ENCODE data around the gene CSRNP3.

Gene CSRNP3

DNA sequence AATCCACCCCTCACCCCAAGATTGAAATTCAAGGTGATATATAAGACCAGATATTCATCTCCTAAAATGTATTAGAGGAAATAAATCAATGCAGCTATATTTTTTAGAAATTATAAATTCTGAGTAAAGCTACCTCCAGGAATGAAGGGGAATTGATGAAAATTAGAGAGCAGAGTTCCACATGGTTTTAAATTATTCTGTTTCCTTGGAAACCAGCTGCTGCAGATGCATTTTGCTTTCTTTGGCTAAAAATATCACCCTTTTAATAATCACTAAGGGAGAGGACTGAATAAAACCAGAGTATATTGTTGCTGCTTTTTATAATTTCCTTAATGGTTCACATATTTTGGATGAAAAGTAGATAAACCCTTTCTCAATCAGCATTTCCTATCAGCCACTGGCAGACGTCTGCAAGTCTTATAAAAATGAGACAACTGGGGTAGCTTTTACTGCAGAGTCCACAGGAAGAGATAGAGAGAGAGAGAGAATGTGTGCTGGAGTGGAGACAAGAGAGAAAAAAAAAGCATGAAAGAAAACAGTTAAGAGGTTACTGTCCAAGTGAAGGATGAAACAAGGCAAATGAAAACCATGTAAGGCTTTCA lies 2.0 kb downstream of the CSRNP3 start:
- DNase-seq, result no peak

DNA sequence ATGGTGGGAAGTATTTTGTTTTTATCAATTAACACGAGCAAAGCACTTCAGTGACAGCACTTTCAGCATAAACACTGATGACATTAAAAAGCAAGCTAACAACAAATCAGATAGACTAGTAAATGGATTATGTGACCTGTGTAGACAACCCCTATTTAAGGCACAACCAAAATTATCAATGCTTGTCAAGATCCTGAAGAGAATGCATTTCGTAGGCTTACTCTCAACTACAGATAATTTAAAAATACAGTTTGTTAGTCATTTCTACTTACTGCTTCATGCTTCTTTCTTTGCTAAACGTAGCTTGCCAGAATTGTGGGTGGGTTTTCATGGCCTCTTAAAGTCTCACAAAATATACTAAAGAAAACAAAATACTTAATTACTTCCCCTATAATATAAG lies 3.4 kb downstream of the CSRNP3 start:
- no peak for DNase-seq

DNA sequence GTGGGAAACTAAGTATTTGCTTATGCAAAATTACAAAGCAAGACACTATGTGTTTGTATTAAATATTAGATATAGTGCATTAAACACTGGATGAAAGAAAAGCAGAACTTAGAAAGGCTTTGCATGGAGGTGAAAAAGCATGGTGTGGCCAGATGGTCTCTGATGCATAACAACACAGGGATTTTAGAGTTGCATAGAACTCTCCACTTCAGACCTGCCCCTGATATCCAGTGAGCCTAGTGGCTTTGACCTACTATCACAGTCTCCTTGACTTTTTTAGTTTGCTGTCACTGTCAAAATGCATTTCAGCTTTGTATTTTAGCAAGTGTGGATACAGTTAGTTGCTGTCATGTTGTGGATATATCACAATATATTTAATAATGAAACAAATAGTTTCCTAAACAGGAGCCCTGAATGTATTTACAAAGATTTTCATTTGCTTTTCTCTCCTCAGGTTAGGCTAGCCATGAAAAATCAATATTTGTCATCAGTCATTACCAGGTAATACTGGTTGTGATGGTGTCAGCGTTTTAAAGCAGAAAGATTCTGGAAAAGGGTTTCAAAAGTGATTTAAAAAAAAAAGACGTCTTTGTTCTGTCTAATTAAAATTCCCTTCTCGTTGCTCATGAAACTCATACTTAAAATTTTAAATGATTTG lies 5.2 kb downstream of the CSRNP3 start:
- DNase-seq, result no peak

DNA sequence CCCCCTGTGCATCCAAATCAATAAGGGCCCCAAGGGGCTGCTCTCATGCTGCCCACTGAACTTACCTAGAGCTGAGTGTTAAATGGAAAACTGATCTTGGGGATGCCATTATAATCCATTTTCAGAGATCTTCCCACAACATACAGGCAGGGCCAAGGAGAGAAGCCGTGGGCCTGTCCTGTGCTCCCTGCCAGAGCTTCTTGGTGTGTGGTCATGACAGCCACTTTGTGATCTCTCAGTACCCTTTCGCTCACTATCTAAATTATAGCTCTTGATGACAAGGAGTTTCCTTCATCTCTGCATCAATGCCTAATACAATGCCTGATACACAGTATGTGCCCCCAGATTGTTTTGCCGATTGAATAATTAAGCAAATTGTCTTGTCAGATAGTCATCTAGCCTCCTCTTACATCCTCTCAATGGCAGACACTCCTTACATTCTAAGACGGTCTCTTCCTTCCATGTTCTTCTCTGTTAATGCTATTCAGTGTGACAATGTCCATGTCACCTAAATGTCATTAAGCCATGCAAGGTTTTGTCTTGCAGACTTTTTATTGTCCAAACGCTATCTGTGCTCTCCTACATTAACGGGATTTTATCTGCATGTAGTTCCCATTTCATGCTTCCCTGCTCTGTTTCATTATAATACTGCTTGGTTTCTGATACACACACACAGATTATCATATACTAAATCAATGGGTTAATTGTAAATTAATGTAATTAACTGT lies 5.9 kb downstream of the CSRNP3 start:
- DNase-seq, result no peak

DNA sequence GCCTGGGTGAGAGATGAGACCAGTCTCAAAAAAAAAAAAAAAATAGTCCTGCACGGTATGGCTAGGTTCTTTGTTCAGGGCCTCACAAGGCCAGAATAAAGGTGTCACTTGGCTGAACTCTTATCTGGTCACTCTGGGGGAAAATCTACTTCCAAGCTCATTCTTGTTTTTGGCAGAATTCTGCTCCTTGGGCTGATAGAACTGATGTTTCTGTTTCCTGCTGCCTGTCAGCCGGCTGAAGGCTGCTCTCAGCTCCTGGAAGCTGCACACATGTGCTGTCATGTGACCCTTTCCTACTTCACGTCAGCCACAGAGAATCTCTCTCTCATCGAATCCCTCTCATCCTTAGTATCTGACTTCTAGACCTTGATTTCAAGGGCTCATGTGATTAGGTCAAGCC lies 10.4 kb downstream of the CSRNP3 start:
- DNase-seq, result no peak

DNA sequence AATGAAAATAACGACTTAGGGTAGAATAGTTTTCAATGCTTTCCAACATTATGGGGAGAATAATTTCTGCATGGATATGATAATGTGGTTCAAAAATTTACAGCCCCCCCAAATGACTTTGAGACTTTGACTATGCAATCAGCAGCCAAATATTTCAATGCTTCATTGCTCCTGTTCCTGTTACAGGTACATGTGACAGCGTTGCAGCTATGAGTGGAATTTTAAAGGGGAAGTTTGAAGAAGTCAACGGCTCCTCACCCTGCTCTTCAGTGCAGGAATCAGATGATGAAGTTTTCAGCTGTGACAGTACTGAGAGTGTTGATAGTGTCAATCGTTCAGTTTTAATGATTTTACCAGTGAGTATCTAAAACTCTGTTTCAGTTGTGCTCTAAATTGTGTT lies 25.1 kb downstream of the CSRNP3 start:
- no peak for DNase-seq

DNA sequence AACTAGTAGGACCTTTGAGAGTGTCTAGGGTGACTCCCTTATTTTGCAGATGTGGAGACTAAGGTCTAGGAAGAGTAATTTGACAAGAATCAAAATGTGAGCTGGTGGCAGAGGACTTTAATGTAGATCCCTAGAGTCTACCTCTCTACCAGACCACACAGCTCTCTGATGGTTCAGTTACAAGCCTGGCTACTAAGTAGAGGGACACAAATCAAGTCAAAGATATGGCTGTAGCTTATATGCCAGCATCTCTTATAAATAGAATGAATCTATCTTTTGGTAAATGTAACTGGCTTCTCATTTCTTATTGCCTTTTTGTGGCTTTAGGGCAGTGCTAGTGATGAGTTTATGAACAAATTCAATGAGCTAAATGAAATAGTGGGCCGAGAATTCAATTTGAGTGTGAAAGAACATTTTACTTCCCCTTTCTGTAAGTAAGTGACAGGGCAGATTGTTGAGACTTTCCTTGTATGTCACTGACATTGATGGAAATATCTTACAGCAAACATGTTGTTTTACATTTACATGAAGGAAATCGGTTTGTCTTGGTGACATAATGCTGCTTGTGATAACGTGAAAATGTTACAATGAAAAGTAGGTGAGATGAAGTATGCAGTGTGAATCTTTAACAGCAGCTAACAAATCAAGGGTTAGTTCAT lies 28.3 kb downstream of the CSRNP3 start:
- no peak for DNase-seq

DNA sequence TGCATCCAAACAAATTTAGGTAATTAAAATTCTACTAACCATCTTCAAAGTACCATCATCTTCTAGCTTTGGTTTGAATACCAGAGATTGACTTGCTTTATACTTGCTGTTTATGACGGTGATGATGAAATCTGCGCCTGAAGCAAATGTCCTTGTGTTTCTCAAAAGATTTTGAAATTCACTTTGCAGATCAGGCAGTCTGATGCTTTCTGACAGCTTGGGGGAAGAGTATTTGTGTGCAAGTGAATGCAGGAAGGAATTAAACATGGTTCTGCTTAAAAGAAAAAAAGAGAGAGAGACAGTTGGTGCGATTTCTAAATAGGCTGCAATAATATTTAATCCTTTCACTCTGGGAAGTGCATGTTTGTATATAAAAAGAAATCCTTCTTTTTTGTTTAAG lies 29.6 kb downstream of the CSRNP3 start:
- DNase-seq, result no peak

DNA sequence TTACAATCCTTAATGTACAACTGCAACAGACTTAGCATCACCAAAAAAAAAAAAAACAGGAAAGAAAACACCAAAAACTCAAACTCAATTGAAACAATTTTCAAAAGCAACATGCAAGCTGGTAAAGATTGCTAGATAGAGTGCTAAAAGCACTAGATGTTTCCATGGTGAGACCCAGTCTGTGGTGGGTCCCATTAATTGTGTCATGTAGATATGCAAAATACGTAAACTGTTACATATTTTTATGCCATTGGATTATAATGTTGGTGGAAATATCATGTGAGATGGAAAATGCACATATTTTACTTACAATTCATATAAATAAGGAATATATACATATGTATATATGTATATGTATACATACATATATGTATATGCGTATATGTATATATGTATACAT lies 30.5 kb downstream of the CSRNP3 start:
- DNase-seq, result no peak

DNA sequence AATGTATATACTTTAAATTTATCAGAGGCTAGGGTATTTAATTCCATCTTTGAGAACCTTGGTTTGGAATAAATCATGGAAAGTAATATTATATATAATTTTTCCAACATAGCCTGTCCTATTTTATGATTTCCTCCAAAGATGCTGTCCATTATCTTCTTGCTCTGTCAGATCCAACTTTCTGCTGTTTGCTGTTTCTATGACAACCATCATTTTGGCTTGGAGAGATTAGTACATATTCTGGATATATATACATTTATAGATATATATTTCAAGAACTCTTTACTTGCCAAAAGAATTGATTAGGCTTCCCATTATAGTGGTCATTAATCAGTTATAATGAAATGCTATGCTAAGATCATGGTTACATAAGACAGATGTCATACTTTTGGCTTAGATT lies 31.3 kb downstream of the CSRNP3 start:
- no peak for DNase-seq

DNA sequence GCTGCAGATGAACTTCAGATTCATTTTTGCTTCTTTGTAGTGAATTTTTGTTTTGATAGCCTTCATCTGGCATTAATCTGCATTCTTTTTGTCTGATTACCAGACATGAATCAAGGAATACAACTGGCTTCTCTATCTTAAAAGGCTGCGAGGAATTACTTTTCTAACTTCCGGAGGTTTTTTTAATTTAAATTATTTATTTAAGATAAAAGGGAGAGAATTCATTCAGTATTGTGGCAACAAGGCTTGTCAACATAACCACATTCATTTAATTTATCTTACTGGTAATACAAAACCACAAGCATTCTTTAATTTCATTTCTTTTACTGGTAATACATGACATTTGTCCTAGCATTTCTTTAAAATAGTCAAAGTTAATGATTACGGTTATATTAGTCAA lies 36.0 kb downstream of the CSRNP3 start:
- DNase-seq, result no peak

DNA sequence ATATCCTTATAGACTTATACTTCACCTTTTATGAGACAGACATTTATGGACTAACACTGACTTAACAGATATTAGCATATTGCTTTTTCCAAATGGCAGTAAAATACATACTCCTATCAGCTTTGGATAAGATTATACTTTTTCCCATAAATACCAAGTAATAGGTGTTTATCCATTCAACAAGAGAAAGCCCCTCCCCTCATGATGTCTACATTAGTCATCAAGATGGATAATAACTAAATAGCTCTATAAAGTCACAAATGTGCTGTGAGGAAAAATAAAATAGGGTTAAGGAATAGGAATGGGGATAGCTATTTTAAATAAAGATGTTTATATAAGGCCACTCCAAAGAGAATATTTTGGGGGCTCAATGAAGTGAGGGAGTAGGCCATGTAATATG lies 39.4 kb downstream of the CSRNP3 start:
- no peak for DNase-seq

DNA sequence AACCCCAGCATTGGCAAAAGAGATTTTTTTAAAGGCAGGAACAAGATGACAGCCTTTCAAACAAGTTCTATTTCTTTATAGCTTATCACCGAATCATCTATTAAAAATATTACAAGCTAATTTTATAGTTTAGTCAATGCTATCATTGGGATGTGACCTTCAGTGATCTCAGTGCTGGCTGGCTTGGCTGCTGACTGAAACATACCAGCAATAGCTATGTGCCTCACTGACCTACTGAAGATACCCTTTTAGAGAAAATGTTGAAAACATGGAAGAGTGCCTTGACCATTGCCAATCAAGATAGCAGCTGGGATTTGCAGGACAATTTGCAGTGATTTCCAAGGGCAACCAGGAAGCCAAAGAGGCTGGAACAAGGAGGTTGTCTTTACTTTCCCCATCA lies 44.0 kb downstream of the CSRNP3 start:
- no peak for DNase-seq

DNA sequence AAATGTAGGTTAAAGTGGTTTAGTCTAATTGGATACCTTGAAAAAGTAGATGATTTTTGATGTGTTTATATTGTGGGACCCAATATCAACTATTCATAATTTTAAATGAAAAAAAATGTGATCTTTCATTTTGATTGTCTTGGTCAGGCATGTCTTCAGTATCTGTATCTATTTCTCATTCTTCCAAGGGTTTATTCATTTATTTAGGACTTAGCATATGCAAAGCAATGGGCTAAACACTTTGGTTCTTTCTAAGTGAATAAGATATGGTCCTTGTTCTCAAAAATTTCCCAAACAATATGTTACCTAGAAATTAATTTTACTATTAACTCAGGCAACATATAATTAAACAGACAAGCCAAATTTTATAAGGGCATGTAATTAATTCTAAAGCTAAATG lies 49.1 kb downstream of the CSRNP3 start:
- DNase-seq, result no peak

DNA sequence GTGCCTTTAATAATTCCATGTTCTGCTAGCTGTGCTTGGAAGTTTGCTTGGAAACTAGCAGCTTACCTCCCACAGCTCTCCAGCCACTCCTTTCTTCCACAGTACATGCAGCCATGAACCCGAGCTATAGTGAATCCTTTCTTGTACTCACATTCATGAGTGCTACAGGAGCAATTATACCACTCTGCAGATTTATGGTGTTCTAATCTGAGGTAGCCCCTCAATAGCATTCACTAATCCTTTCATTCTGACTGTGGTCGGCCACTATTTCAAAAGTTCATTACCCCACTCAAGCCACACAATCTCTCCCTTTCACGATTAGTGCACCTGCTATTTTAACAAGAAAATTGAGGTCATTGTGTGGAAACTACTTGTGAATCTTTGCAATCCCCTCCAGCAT lies 53.2 kb downstream of the CSRNP3 start:
- no peak for DNase-seq

DNA sequence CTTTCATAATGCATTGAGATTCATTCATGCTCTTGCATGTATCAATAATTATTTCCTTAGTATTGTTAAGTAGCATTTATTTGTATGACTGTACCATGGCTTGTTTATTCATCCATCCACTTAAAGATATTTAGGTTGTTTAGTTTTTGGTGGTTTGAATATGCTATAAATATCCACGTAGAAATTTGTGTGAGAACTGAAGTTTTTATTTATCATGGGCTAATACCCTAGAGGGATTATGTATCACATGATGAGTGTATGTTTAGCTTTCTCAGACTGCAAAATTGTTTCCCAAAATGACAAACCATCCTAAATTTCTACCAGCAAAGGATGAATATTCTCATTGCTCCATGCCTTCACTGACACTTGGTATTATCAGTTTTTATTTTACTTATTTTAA lies 55.2 kb downstream of the CSRNP3 start:
- no peak for DNase-seq

DNA sequence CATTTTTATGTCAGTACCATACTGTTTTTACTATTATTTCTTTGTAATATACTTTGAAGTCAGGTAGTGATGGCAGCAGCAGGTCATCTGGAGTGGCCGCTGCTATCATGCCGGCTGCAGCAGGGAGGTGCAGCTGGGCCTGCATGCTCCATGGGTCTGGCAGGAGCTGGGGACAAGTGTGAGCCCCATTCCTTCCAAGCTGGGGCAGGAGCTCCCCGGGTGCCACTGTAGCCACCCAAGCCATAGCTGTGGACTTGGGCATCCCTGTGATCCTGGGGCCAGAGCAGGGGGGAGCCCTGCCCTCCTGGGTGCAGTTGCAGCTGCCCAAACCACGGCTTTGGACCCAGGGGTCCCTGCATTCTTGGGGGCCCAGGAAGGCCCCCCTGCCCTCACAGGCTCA lies 59.2 kb downstream of the CSRNP3 start:
- no peak for DNase-seq

DNA sequence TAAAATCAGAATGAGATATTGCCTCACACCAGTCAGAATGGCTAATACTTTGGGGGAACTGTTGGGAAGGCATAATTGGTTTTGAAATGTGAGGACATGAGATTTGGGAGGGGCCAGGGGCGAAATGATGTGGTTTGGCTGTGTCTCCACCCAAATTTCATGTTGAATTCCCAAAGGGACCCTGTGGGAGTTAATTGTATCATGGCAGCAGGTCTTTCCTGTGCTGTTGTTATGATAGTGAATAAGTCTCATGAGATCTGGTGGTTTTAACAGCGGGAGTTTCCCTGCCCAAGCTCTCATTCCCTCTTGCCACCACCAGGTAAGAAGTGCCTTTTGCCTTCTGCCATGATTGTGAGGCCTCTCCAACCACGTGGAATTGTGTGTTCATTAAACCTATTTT lies 59.6 kb downstream of the CSRNP3 start:
- DNase-seq, result no peak

DNA sequence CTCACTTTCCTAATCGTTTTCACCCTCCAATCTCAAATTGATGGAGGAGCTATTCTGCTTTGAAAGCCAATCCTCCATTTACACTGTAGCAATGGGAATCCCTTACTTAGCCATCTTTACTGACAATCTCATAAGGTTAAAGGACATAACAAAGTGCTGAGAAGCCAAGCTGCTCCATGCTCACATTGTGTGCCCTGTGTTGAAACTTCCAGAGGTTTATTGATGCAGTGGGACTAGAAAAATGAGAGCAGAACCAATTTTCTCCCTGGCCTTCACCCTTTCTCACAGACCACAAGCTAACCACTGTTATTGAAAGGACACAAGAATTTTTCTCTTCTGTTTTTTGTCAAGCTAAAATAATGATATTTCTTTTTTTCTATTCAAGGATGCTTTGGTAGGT lies 63.8 kb downstream of the CSRNP3 start:
- DNase-seq, result no peak

DNA sequence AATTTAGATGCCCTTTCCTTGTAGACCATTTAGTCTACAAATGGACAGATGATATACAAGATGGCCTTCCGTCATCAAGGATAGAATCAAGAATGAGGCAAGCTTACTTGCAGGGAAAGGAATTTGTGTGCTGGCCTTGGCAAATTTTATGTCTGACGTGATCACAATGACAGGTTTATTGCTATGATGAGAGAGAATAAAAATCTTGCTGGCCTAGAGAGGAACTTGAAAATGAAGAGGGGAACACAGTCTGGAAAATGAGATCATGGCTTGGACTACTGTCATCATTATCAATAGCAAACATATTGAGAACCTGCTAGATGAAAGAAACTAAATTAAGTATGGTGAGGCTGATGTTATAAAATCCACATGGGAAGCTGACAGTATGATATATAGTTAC lies 66.0 kb downstream of the CSRNP3 start:
- DNase-seq, result no peak

DNA sequence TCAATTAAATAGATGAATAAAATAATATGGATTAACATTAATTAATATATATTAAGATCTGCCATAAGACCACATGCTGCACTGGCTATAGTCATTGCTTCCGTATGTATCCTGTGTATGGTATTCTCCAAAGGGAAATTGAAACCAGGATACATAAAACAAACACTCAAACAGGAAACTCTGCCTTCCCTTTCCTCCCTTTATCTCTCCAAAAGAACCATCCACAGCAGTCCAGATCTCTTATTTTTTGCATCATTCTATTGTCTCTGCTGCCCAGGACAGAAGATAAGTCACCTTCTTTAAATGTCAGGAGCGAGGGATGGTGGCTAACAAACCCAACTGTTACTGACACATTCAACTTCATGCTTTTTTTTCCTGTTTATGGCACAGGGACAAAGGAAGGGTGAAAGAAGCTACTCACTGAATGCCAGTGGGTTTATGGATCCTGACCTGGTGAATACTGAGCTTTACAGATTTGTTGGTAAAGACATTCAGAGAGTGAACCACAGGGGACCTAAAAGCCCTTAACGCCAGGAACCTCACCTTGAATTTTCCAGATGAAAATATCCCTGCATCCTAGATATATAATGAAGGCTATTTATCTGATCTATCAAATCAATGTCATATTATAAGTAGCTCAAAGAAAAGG lies 67.5 kb downstream of the CSRNP3 start:
- no peak for DNase-seq

DNA sequence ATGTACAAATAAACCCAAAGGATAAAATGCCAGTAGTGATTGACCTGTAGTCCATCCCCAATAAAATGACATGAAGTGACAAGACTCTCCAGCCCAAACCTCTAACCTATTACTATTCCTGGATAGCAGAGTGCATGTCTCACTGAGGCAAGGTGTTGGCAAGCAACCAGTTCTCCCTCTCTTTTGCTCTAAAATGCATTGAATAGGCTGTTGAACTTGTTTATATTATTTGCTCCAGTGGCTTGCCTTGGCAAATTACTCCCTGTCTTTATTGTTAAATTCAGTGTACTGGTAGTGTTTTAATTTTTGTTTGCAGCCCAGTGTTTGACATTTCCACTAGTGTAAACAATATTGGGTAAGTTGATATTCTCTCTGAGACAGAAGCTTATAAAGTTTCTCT lies 70.5 kb downstream of the CSRNP3 start:
- no peak for DNase-seq

DNA sequence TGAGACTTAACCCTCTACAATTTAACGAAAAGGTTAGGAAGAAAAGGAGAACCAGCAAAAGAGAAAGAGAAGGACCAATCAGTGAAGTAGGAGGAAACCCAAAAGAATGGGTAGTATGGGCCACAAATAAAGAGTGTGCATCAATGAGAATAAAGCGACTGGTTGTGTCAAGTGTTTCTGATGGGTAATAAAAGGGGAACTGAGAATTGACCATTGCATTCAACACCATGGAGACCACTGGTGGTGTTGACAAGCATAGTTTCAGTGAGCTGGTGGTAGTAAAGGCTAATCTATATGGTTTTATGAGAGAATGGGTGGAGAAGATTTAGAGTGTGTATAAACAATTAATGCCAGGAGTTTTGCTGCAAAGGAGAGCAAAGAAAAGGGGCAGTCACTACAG lies 75.4 kb downstream of the CSRNP3 start:
- DNase-seq, result no peak

DNA sequence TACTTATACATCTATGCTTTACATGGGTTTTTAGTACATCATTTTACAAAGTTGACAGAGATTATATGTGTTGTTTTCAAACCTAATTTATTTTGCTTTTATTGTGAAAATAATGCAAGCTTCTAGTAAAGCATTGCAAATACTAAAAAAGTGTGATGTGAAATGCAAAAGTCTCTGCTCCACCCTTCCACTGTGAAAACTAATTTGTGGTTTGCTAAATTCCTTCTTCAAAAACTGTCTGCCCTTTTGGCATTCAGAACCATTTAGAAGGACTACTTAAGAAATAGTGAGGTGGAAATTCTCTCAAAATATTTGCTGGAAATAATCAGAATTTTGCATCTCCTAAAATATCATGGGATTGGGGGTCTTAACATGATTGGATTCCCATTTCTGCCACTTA lies 78.4 kb downstream of the CSRNP3 start:
- no peak for DNase-seq
